MM.1S (cell line): ENCODE results near the gene GALR3.

Experiments used
- DNase-seq: peaks from one replicate; pipeline ENCODE4 v3.0.0-alpha.2; 2015
- H2AFZ ChIP-seq: fragments of 300-600 bp; sonication (generic); 2 replicates; pipeline ENCODE4 v1.6.0; 2016; ENCODE audit warnings: antibody characterized with exemption, low read length
- H3F3A ChIP-seq: fragments of 300-600 bp; sonication (generic); 2 replicates; pipeline ENCODE4 v1.6.1; 2016; ENCODE audit warnings: mild to moderate bottlenecking, antibody characterized with exemption, low read length, moderate library complexity, mixed read lengths; ENCODE audit not compliant: insufficient read depth
- H3K27ac ChIP-seq: fragments of 300-600 bp; sonication (generic); 2 replicates; pipeline ENCODE4 v1.5.1; 2016; ENCODE audit warnings: mild to moderate bottlenecking, low read length
- H3K27me3 ChIP-seq: fragments of 300-600 bp; sonication (generic); replicated peaks from 2 replicates; pipeline ENCODE4 v1.6.0; 2016; ENCODE audit warnings: low read length; ENCODE audit not compliant: insufficient read depth
- H3K36me3 ChIP-seq: fragments of 300-600 bp; sonication (generic); replicated peaks from 2 replicates; pipeline ENCODE4 v1.6.1; 2016; ENCODE audit warnings: mild to moderate bottlenecking, low read length, mixed read lengths; ENCODE audit not compliant: insufficient read depth
- H3K4me1 ChIP-seq: fragments of 300-600 bp; sonication (generic); 2 replicates; pipeline ENCODE4 v1.6.1; 2016; ENCODE audit warnings: low read length, mixed read lengths
- H3K4me2 ChIP-seq: fragments of 300-600 bp; sonication (generic); 2 replicates; pipeline ENCODE4 v1.6.0; 2016; ENCODE audit warnings: low read depth, low read length
- H3K4me3 ChIP-seq: fragments of 300-600 bp; sonication (generic); 2 replicates; pipeline ENCODE4 v1.5.1; 2016; ENCODE audit warnings: low read length, mixed read lengths
- H3K79me2 ChIP-seq: fragments of 300-600 bp; sonication (generic); 2 replicates; pipeline ENCODE4 v1.6.1; 2016; ENCODE audit warnings: mixed run types, low read length, mixed read lengths
- H3K9ac ChIP-seq: fragments of 300-600 bp; sonication (generic); 2 replicates; pipeline ENCODE4 v1.6.1; 2016; ENCODE audit warnings: low read length, mixed read lengths
- H3K9me2 ChIP-seq: fragments of 300-600 bp; sonication (generic); replicated peaks from 2 replicates; pipeline ENCODE4 v1.6.1; 2016; ENCODE audit warnings: mild to moderate bottlenecking, low read length, mixed read lengths; ENCODE audit not compliant: insufficient read depth
- H3K9me3 ChIP-seq: fragments of 300-600 bp; sonication (generic); replicated peaks from 2 replicates; pipeline ENCODE4 v1.6.1; 2016; ENCODE audit warnings: mild to moderate bottlenecking, low read length, mixed read lengths; ENCODE audit not compliant: insufficient read depth
- H4K20me1 ChIP-seq: fragments of 300-600 bp; sonication (generic); 2 replicates; pipeline ENCODE4 v1.6.1; 2016; ENCODE audit warnings: mild to moderate bottlenecking, low read length, moderate library complexity, mixed read lengths; ENCODE audit not compliant: insufficient read depth
- EZH2 ChIP-seq: fragments of 300-600 bp; sonication (generic); optimal IDR thresholded peaks from 2 replicates; pipeline ENCODE3; 2017; ENCODE audit warnings: low read depth, mild to moderate bottlenecking, antibody characterized with exemption, low read length, mixed read lengths
- EZH2phosphoT487 ChIP-seq: fragments of 300-600 bp; sonication (generic); IDR thresholded peaks from 2 replicates; pipeline ENCODE4 v1.6.1; 2018; ENCODE audit warnings: antibody characterized with exemption, low read length
- TF ChIP-seq, protein P1 (sequence below): fragments of 300-600 bp; sonication (generic); IDR thresholded peaks from 2 replicates; pipeline ENCODE4 v1.5.1; 2016; ENCODE audit warnings: antibody characterized with exemption, low read length, mixed read lengths

Gene GALR3

DNA sequence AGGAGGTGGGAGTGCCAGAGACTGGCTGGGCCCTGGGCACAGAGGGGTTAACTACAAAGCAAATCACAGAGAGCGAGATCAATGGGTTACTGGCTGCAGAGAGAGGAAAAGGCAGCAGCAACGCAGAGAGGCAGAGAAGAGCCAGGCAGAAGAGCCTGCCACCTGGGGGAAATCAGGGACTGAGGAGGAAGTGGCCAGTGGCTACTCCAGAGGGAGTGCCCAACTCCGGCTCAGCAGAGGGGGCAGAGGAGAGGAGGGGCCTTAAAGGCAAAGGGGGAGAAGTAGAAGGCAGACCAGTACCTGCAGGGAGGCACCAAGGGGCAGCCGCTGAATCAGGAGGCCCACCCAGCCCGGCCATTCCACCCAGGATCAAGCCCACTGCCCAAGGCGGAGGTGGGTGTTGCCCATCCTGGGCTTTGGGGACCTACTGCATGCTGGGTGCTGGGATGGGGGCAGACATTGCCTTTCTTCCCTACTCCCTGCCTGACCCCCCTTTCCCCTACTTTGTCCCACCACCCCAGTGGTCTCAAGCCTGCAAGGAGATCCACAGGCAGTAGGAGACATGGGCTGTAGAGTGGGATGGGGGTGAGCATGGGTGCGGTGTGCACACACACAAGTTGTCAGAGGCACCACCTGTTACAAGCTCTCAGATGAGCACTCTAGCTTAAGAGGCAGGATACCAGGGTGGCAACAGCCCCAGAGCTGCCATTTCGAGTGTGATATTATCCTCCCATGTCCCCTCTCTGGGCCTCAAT, 926 bp upstream of the GALR3 start:
- DNase-seq: no peak

DNA sequence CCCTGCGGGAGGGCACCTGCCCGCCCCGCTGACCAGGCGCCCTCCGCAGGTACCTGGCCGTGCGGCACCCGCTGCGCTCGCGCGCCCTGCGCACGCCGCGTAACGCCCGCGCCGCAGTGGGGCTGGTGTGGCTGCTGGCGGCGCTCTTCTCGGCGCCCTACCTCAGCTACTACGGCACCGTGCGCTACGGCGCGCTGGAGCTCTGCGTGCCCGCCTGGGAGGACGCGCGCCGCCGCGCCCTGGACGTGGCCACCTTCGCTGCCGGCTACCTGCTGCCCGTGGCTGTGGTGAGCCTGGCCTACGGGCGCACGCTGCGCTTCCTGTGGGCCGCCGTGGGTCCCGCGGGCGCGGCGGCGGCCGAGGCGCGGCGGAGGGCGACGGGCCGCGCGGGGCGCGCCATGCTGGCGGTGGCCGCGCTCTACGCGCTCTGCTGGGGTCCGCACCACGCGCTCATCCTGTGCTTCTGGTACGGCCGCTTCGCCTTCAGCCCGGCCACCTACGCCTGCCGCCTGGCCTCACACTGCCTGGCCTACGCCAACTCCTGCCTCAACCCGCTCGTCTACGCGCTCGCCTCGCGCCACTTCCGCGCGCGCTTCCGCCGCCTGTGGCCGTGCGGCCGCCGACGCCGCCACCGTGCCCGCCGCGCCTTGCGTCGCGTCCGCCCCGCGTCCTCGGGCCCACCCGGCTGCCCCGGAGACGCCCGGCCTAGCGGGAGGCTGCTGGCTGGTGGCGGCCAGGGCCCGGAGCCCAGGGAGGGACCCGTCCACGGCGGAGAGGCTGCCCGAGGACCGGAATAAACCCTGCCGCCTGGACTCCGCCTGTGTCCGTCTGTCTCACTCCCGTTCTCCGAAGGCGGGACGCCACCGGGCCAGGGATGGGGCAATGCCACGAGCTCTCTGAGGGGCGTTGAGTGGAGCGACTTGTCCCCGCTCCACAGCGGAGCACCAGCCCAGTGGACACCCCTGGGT, 1.8 kb downstream of the GALR3 start:
- H3K4me3 ChIP-seq: no peak overlapping the region
- peaks cover 19% of the 10 kb centered on the region; the same call in 1 of the 2 replicates for H3K27me3 ChIP-seq
- no peaks in the 10 kb centered on the region for H4K20me1 ChIP-seq
- TF ChIP-seq, protein P1, sequence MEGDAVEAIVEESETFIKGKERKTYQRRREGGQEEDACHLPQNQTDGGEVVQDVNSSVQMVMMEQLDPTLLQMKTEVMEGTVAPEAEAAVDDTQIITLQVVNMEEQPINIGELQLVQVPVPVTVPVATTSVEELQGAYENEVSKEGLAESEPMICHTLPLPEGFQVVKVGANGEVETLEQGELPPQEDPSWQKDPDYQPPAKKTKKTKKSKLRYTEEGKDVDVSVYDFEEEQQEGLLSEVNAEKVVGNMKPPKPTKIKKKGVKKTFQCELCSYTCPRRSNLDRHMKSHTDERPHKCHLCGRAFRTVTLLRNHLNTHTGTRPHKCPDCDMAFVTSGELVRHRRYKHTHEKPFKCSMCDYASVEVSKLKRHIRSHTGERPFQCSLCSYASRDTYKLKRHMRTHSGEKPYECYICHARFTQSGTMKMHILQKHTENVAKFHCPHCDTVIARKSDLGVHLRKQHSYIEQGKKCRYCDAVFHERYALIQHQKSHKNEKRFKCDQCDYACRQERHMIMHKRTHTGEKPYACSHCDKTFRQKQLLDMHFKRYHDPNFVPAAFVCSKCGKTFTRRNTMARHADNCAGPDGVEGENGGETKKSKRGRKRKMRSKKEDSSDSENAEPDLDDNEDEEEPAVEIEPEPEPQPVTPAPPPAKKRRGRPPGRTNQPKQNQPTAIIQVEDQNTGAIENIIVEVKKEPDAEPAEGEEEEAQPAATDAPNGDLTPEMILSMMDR: no peak
- TF ChIP-seq EZH2: no peak
- no peak for TF ChIP-seq EZH2phosphoT487
- no peak overlapping the region for H3K27ac ChIP-seq
- no peaks in the 10 kb centered on the region for H3K79me2 ChIP-seq
- H3K9ac ChIP-seq: no peak overlapping the region
- H3K36me3 ChIP-seq: no peaks in the 10 kb centered on the region
- H3K4me1 ChIP-seq: no peaks in the 10 kb centered on the region
- no peak overlapping the region for H2AFZ ChIP-seq
- H3K4me2 ChIP-seq: no peak overlapping the region
- H3K9me2 ChIP-seq: no peaks in the 10 kb centered on the region
- no peaks in the 10 kb centered on the region for H3F3A ChIP-seq
- no peak for DNase-seq
- no peaks in the 10 kb centered on the region for H3K9me3 ChIP-seq

More for the DNA sequence above, 926 bp upstream of the GALR3 start:
- Histone ChIP-seq H3K9ac (no peak overlapping the region), H3K27ac (no peak overlapping the region), H4K20me1 (no peaks in the 10 kb centered on the region), H3K4me1 (peaks cover 4% of the 10 kb centered on the region), H2AFZ (no peak overlapping the region), H3K4me2 (no peak overlapping the region), H3K4me3 (no peak overlapping the region), H3K9me3 (no peaks in the 10 kb centered on the region), H3K36me3 (no peaks in the 10 kb centered on the region), H3F3A (no peaks in the 10 kb centered on the region), H3K79me2 (no peaks in the 10 kb centered on the region), H3K9me2 (no peaks in the 10 kb centered on the region), H3K27me3 (peaks cover 29% of the 10 kb centered on the region)
- TF ChIP-seq EZH2: no peak
- TF ChIP-seq, protein P1: no peak
- no peak for TF ChIP-seq EZH2phosphoT487

DNA sequence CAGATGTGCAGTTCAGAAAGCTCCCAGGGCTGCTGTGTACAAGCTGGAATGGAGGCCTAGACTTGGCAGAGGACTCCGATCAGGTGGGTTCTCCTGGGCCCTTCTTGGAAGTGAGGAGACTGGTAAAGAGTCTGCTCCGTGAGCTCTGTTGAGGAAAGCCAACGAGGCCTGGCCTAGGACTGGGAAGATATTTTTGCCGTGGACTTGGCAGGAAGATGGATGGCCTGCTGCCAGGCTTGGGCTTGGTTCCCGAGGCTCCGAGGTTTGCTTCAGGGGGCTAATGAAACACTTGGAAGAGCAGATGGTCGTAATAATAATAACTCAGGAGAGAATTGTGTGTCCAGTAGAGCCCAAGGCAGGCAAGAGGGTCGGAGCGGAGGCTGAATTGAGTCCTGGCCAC, 3.9 kb downstream of the GALR3 start:
- Histone ChIP-seq H2AFZ (no peak overlapping the region), H3K4me3 (no peak overlapping the region), H3K27ac (no peak overlapping the region), H3K9me3 (no peaks in the 10 kb centered on the region), H4K20me1 (no peaks in the 10 kb centered on the region), H3F3A (no peaks in the 10 kb centered on the region), H3K79me2 (no peaks in the 10 kb centered on the region), H3K9ac (no peak overlapping the region), H3K4me1 (no peaks in the 10 kb centered on the region), H3K36me3 (no peaks in the 10 kb centered on the region), H3K9me2 (no peaks in the 10 kb centered on the region), H3K27me3 (peaks cover 19% of the 10 kb centered on the region; the same call in 1 of the 2 replicates), H3K4me2 (no peak overlapping the region)
- TF ChIP-seq, protein P1: no peak
- TF ChIP-seq EZH2phosphoT487 (no peak), EZH2 (no peak)
- no peak for DNase-seq
